Right hindlimb (tissue), 1 donor: ENCODE results near the gene PRKAR1B.
A peak's percentile ranks its signal among the peaks of the same experiment; 100 is the strongest.

ENCODE experiments used
- DNase-seq: peaks from one replicate; pipeline ENCODE4 v3.0.0-alpha.2; 2018

Gene PRKAR1B

DNA sequence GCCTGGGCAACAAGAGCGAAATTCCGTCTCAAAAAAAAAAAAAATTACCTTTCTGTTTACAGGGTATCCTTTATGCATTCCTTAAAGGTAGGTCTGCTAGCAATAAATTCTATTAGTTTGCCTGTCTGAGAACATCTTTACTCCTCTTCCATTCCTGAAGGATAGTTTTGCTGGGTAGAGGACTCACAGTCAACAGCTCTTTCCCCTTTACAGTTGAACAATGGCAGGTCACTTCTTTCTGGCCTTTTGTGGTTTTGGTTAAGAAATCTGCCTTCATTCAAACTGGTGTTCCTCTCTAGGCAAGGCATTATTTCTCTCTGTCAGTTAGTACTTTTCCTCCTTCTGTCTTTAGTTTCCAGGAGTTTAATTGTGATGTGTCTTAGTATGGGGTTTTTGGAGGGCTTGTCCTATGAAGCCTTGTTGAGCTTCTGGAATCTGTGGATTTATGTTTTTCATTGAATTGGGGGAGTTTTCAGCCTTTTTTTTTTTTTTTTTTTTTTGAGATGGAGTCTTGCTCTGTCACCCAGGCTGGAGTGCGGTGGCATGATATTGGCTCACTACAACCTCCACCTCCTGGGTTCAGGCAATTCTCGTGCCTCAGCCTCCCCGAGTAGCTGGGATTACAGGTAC, 5.3 kb downstream of the PRKAR1B start:
- no peak for DNase-seq

DNA sequence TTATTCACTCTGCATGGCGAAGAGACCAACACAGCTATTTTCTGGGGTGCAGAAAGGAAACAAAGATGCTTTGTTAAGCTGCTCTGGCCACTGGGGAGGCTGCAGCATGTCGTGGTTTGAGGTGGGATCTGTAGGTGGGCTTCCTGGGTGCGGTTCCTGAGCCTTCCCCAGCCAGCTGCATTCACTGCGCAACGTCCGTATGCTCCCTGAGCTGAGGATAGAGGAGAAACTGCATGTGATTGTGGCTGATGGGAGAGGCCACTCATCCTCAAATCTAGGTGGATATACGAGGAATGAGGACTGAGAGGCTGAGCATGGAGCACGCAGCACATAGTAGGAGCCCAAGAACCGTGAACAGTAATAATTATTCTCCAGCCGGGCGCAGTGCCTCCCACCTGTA, 10.4 kb downstream of the PRKAR1B start:
- DNase-seq = no peak

DNA sequence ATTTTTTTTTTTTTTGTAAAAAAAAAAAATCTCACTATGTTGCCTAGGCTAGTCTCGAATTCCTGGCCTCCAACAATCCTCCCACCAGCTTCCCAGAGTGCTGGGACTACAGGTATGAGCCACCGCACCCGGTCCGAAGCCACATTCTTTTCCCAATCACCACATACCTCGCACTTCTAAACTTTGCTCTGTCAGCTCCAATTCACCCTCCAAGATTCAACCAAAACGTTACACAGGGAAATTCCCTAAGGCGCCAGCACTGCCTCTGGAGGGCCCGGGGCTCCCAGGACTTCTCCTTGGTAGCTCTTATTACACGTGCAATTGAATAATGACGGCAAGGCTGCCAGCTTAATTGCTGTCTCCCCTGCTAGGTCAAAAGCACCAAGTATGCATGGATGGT, 10.9 kb downstream of the PRKAR1B start:
- no peak for DNase-seq

DNA sequence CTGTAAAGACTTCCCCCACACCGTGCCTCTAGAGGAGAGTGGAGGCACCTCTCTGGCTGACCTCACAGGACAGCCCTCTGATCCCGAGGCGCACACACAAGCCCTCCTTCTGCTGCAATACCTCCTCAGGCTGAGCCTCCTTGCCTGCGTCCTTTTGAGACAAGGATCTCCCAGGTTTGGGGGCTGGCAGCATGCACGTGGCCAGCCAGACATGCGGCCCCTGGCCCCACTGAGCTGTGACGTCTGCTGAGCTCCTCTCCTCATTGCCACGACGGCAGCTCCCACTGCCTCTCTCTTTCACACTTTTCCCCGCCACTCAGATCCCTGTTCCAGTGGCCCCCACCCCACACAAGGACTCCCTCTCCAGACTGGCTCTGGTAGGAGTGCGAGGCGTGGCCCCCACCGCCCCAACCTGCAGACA, 12.8 kb downstream of the PRKAR1B start:
- DNase-seq = no peak

DNA sequence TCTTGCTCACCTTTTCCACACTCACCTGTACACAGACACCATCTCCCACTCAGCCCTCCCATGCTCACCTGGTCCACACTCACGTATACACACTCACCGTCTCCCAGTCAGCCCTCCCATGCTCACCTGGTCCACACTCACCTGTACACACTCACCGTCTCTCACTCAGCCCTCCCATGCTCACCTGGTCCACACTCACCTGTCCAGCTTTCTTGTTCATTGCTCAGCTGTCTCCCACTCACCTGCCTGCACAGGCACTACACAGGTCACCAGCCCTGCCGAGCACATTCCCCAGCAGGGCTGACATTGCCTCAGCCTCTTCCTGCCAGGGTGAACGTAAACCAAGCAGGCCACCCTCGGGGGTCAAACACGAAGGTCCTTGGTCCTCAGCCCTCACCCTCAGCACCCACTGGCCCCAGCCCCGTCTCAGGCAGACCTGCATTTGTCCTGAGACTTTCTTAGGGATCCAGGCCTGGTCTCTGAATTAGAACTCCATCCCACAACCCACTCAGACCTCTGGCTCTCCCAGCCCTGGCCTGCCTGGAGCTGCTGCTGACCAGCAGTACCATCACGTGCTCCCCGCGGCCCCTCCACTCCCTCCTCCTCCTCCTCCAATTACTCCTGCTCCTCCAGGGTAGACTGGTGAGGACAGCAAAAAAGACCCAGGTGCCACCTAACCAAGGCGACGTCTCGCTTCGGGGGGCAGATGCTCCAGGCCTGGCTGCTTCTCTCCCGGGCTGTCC, 13.4 kb downstream of the PRKAR1B start:
- no peak for DNase-seq

DNA sequence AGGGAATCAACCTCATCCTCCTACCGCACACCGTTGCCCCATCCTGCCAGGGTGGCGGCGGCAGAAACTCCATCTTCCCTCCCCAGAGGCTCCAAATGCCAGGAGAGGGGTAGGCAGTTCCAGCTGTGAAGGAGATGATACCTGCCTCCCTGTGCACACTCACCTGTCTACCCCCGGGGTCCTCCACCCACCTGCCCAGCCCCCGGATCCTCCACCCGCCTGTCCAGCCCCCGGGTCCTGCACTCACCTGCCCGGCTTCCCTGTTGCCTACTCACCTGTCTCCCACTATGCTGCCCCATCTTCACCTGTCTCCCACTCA, 14.0 kb downstream of the PRKAR1B start:
- DNase-seq = no peak

DNA sequence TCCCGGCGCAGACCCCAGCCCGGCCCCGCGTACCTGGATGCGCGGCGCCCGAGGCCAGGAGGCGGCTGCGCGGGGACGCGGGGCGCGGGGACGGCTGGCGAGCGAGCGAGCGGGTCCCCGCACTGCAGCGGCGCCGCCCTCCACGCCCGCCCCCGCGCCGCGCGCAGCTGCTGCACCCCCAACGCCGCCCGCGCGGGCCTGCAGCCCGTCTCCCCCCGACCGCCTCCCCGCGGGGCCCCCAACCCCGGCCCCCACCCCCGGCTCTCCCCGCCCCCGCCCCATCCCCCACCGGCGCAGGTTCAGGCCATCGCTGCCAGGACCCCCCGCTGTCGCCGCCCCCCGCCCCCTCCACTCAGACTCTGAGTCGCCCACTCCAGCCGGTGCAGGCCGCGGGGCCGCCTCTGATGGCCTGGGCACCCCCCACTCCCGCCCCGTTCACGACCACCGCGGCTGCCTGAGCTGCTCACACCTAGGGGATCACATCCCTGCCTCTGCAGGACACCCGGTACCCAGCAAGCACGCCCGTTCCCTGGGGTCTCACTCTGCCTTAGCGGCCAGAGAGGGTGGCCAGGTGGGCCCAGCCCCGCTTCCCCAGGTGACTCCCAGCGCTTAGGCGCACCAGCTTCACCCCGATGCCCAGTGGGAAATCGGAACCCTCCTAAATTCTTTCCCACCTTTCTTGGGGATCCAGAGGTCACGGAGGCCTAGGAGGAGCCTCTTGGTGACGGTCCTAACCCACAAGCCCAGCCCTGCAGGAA, 14.5 kb downstream of the PRKAR1B start:
- no peak for DNase-seq

DNA sequence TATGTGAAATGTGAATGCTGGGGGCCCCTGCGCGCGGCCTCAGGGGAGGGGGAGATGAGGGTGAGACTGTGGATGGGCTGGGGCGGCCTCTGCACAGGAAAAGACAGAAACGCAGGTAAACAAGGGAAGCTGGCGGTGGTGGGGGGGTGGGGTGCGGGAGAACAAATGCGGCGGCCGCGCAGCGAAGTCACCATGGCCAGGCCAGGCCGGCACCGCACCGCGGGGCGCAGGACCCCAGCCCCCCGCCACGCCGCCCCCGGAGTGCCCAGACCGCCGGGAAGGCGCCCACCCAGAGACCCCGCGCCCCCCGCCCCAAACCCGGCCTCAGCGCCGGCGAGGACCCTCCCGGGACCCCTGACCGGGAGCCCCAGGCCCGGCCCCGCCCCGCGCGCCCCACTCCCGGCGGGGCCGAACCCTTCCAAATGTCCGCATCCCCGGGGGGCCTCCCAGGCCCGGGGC, 15.1 kb downstream of the PRKAR1B start:
- no peak for DNase-seq

DNA sequence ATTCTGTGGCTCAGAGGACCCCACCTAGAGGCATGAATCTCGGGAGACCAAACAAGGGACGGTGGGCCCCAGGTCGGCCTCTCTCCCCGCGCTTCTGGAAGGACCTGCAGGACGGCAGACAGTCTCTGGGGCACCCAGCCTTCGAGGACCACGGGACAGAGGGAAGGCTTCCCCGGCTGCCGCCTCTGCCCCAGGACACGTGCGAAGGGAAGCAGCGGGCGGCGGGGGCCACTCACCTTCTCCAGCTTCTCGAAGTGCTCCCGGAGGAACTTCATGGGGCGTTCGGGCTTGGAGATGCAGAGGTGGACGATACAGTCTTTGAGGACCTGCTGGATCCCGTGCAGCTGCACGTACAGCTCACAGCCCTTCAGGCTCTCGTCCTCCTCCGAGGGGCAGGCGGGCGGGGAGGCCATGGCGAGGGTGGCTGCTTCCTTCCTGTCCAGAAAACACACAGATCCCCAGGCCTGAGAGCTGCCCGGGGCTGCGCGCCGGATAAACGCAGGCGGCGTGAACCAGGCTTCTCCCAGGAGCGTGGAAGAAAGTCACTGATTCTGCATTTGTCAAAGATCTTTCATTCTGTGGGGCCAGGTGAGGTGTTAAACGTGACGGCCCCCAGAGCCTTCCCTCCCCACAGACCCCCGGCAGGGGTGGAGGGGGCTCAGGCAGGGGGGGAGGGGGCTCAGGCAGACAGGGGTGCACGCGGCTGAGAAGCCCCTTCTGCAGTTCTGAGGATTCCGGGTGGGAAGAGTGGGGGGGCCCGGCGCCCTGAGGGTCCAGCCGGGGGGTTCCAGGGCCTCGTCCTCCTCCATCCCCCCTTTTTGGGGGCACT, 15.8 kb downstream of the PRKAR1B start:
- peak; percentile 64 for DNase-seq

DNA sequence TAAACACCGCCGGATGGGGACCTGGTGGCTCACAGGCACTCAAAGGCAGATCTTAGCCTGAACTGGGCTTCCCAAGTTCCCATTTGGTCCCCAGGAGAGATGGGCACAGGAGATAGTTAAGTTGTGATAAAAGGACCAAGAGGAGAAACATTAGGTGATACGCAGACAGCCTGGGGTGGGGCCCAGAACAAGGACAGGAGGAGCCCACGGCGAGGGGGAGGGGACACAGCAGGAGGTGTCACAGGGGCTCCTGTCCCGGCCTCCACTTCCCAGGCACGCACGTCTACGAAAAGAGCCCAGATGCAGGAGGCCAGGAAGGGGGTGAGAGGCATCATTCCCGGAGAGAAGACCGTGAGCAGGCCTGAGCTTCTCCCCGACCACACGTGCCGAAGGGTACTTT, 16.9 kb downstream of the PRKAR1B start:
- no peak for DNase-seq

DNA sequence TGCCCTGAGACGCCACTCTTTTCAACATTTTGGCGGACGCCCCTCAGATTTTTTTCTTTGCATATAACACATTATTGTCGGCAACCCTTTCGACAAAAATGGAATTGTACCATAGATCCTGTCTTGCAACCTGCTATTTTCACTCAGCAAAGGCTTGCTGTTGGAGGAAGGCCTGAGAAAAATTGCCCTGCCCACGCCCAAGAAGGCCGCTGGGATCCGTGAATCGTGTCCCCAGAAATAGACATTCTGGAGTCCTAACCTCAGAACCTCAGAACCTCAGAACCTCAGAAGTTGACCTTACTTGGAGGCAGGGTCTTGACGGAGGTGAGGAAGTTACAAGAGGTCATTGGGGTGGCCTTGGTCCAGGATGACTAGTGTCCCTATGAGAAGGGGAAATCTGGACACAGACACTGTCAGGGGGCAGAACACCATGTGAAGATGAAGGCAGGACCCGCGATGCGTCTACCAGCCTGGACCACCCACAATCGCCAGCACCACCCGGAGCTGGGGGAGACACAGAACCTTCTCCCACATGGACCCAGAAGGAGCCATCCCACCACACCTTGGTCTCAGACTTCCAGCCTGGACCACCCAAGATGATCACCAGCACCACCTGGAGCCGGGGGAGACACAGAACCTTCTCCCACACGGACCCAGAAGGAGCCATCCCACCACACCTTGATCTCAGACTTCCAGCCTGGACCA, 19.6 kb downstream of the PRKAR1B start:
- no peak for DNase-seq

DNA sequence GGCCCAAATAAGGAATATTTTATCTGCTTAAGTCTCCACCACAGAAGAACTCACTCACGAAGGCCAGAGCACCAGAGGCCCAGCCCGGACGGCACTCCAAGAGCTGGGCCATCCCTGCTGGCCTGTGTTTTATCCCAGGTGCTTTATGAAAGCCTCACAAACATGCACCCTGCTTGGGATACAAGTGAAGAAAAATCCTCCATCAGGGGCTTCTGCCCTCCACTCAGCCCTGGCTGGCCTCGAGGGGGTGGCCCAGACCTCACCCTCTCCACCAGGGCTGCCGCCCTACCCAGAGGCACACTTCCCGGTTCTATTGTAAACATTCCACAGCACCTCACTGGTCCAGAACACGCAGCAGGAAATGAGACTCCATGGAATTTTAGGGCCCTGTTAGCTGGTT, 20.4 kb downstream of the PRKAR1B start:
- no peak for DNase-seq

DNA sequence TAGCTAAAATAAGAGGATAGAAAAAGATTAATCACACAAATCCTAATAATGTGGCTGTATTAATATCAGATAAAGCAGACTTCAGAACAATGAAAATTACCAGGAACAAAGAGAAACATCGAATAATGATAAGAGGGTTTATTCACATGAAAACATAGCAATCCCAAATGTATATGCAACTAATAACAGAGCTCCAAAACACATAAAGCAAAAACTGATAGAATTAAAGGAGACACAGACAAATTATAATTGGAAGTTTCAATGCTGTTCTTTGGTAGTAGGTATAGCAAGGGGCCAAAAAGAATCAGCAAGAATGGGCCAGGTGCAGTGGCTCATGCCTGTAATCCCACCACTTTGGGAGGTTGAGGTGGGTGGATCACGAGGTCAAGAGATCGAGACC, 24.0 kb downstream of the PRKAR1B start:
- DNase-seq = no peak

DNA sequence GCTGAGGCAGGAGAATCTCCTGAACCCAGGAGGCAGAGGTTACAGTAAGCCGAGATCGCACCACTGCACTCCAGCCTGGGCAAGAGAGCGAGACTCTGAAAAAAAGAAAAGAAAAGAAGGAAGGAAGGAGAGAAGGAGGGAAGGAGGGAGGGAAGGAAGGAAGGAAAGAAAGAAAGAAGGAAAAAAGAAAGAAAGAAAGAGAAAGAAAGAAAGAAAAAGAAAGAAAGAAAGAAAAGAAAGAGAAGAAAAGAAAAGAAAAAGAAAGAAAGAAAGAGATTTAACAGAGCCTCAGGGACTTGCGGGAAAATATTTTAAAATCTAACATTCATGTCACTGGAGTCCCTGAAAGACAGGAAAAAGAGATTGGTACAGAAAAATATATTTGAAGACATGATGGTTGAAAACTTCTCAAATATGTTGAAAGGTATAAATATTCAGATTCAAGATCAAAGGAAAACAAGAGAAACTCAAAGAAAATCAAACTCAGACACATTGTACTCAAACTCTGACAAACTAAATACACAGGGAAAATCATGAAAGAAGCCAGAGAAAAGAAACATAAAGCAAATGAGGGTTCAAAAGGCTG, 25.9 kb downstream of the PRKAR1B start:
- DNase-seq = no peak

DNA sequence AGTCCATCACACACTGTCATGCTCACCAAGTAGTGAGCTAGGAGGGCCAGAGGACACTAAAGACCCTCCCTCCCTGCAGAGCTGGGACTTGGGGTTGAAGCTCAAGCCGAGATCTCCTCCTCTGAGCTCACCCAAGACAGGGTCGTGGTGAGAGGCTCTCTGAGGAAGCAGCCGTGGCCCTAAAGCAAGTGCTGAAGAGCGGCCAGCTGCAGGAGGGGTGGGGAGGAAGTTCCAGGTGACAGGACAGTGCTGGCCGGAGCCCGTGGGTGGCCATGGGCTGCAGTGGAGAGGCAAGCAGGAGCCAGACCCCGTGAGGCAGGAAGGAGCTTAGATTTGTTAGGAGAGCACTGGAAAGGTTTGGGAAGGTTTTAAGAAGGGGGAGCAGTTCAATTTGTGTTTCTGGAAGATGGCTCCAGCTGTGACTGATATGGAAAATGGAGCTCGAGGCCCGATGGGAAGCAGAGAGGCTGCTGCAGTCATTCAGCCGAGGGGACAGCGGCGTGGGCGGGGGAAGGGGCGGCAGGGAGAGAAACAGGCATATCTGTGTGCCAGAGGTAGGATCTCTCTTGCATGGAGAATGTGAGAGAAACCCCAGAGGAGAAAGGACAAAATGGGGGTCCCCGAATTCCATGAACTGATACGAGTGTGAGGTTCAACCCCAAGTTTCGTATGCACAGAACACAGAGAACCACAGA, 27.5 kb downstream of the PRKAR1B start:
- DNase-seq = no peak

DNA sequence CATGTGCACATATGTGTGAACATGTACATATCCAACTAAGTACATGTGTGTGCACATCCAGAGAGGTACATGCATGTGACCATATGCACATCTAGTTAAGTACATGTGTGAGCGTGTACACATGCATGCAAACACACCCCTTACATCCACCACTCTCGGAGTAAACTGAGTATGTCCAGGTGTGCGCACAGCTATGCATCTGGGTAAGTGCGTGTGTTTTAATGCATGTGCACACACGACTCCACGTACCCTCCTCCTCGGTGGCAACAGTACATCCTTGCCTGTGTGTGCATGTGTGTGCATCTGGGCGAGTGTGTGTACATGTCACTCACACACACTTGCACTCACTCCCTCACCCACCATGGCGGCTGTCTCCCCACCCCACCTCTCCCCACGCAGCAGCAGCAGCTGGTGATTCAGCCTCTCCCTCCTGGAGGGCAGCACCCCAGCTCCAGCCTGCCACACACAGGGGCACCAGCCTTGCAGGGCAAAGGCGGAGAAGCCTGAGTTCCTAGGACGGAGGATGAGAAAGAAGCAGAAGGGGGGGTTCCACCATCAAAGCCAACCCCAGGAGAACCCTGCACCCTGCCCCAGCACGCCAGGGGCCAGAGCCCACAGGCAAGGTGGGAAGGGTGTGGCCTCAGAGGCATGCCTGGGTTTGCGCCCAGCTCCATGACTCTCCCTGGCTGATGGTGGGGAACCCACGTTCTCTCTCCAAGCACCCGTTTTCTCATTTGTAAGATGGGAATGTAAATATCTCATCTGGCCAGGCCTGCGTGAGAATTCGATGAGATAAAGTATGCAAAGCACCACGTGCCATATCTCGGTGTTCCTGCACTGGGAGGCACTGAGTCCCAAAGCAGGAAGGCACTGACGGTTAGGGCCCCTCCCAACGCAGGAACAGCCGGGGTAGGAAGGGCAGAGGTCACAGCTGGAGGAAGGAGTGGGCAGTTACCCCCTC, 28.3 kb downstream of the PRKAR1B start:
- DNase-seq = no peak

DNA sequence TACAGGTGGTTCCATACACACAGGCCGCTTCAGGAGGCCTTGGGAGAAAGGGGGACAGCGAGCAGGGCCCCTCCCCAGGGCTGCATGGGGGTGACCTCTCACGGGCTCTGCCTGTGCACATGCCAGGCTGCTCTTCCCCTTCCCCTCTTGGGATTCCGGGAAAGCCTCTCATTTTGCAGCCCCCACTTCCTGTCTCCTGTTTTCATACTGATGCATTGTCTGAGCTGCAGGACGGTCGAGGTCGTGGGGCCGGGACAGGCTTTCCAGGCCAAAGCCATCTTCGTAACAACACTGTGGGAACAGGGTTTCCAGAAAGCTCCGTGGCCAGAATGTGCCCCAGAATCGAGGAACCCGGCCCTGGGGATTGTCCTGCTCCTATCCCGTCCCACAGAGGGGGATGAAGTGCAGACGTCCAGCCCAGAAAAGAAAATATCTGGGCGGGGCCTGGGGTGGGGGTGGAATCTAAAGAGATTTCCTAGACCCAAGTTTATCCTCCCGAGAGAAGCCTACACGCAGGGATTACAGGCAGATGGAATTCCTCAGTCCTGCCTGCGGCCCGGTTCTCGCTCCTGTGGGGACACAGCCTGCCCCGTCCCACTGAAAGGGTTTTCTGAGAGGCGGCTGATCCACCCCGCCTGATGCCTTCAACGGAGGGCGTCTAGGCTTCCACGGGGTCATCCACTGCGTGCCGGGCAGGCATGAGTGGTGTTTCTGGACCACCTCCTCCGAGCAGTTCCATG, 30.1 kb downstream of the PRKAR1B start:
- DNase-seq = peak; percentile 35

DNA sequence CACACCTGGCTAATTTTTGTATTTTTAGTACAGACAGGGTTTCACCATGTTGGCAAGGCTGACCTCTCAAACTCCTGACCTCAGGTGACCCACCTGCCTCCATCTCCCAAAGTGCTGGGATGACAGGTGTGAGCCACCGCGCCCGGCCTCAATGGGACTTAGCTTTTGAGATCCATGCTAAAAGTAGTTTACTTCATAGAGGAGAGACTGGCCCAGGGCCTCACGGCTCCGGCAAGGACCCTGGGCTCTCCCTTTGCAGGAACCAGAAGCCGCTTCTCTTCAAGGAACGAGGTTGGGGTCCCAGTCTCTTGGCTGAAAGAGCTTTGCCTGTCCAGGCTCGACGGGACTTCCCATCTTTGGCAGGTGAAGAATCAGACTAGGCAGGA, 30.7 kb downstream of the PRKAR1B start:
- DNase-seq = no peak

DNA sequence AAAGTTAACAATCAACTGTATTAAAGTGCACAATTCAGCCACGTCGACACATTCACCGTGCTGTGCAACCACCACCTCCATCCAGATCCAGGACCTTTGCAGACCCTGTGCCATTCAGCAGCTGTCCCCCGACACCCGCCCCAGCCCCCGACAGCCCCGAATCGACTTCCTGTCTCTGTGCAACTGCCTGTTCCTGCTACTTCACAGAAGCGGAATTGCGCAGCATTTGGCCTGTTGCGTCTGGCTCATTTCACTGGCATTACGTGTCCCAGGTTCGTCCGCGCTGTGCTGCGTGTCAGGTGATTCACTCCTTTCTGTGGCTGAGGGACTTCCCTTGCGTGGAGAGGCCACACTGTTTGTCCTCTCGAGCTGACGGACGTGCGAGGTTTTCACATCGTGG, 33.8 kb downstream of the PRKAR1B start:
- no peak for DNase-seq
